Keratinocyte (primary cell): ENCODE data around the gene RAB11FIP4. TPM values are rescaled to one million over a fixed set of nuclear protein-coding genes. Genes with fewer than 3 reads are reported as not detected.

Experiments used
- DNase-seq: peaks from one replicate; pipeline ENCODE4 v3.0.0-alpha.2; 2011; ENCODE audit warnings: low read depth, missing footprints, low spot score
- FAIRE-seq: peaks from 2 replicates; lab custom pipeline; 2011; peaks lifted over from hg19 to GRCh38; lab: Jason Lieb, UNC
- H2AFZ ChIP-seq: 2 replicates; pipeline ENCODE4 v1.6.0; 2012; ENCODE audit warnings: low read length, control low read depth, inconsistent platforms; ENCODE audit not compliant: control insufficient read depth
- H3K27ac ChIP-seq: 2 replicates; pipeline ENCODE4 v1.5.1; 2011; ENCODE audit warnings: low read length; ENCODE audit not compliant: control insufficient read depth, insufficient read depth
- H3K27me3 ChIP-seq: 3 replicates; pipeline ENCODE4 v1.6.0; 2011; ENCODE audit warnings: low read length; ENCODE audit not compliant: control insufficient read depth, insufficient read depth; ENCODE audit errors: extremely low read depth
- H3K36me3 ChIP-seq, 2 experiments: 2 replicates in 1 of 2; 3 replicates in 1 of 2; pipeline ENCODE4 v1.5.1; 2011; ENCODE audit warnings: low read length in 2 of 2, mild to moderate bottlenecking in 1 of 2; ENCODE audit not compliant: control insufficient read depth in 2 of 2, insufficient read depth in 2 of 2; ENCODE audit errors: extremely low read depth in 1 of 2
- H3K4me1 ChIP-seq: 3 replicates; pipeline ENCODE4 v1.5.1; 2011; ENCODE audit warnings: low read length; ENCODE audit not compliant: control insufficient read depth, insufficient read depth; ENCODE audit errors: extremely low read depth
- H3K4me2 ChIP-seq: 3 replicates; pipeline ENCODE4 v1.6.0; 2011; ENCODE audit warnings: low read depth, low read length; ENCODE audit not compliant: control insufficient read depth, insufficient read depth; ENCODE audit errors: extremely low read depth
- H3K4me3 ChIP-seq, 3 experiments: fragments of 200-600 bp in 1 of 3; sonication (generic) in 1 of 3; 2 replicates in 2 of 3; 3 replicates in 1 of 3; pipeline ENCODE4 v1.5.1; 2011 to 2016; ENCODE audit warnings: low read length in 3 of 3, mild to moderate bottlenecking in 3 of 3, control low read depth in 2 of 3, inconsistent platforms in 1 of 3, low read depth in 1 of 3, mixed read lengths in 1 of 3, mixed run types in 1 of 3, moderate library complexity in 1 of 3; ENCODE audit not compliant: control insufficient read depth in 2 of 3, insufficient read depth in 2 of 3; ENCODE audit errors: extremely low read depth in 1 of 3
- H3K79me2 ChIP-seq: 2 replicates; pipeline ENCODE4 v1.6.0; 2012; ENCODE audit warnings: low read length; ENCODE audit not compliant: control insufficient read depth, insufficient read depth
- H3K9ac ChIP-seq: 3 replicates; pipeline ENCODE4 v1.6.0; 2011; ENCODE audit warnings: low read length; ENCODE audit not compliant: control insufficient read depth, insufficient read depth; ENCODE audit errors: extremely low read depth
- H3K9me1 ChIP-seq: 3 replicates; pipeline ENCODE4 v1.6.0; 2011; ENCODE audit warnings: low read length; ENCODE audit not compliant: control insufficient read depth, insufficient read depth; ENCODE audit errors: extremely low read depth
- H3K9me3 ChIP-seq: 2 replicates; pipeline ENCODE4 v1.5.1; 2012; ENCODE audit warnings: low read depth, low read length; ENCODE audit not compliant: control insufficient read depth
- H4K20me1 ChIP-seq: 3 replicates; pipeline ENCODE4 v1.6.0; 2011; ENCODE audit warnings: low read length; ENCODE audit not compliant: control insufficient read depth, insufficient read depth; ENCODE audit errors: extremely low read depth
- EZH2 ChIP-seq: IDR thresholded peaks from one replicate; pipeline ENCODE4 v1.6.1; 2012; ENCODE audit warnings: inconsistent platforms, mild to moderate bottlenecking, low read length, moderate library complexity
- dilution Hi-C: fragments of 300-500 bp; cut with MboI; formaldehyde crosslinking; loops from one replicate; pipeline ENCODE4 v1.7.0; 2020; ENCODE audit warnings: low sequenced_read_pairs; ENCODE audit not compliant: extremely low pct_ligation_motif_present
- polyA plus RNA-seq, 5 experiments: library from polyadenylated mRNA; depleted of rRNA in 3 of 5; stranded (reverse) in 3 of 5; stranded (forward) in 1 of 5; unstranded in 1 of 5; fragments of >200 nt; gene quantifications; 1 replicate in 1 of 5; 2 replicates in 3 of 5; 3 replicates in 1 of 5; pipeline versions ENCODE4 v1.2.1 to v1.2.3, GENCODE V29; 2011 to 2012; ENCODE audit warnings: missing spikeins in 2 of 5, low read depth in 1 of 5, low replicate concordance in 1 of 5
- TF ChIP-seq, protein P1 (sequence below), 3 experiments: IDR thresholded peaks in 1 of 3; conservative IDR thresholded peaks in 1 of 3; optimal IDR thresholded peaks in 1 of 3; 2 replicates in 2 of 3; 3 replicates in 1 of 3; pipeline versions ENCODE3 to v1.5.1; 2011; ENCODE audit warnings: low read length in 3 of 3, mild to moderate bottlenecking in 3 of 3, moderate library complexity in 2 of 3, control low read depth in 1 of 3, inconsistent platforms in 1 of 3; ENCODE audit not compliant: insufficient read depth in 2 of 3; ENCODE audit errors: extremely low read depth in 1 of 3

Gene RAB11FIP4
- polyA plus RNA-seq, 1 donor (not counting 4 experiments of a cell fraction or from before 2014, with no cell fraction given): 9.1 TPM

DNA sequence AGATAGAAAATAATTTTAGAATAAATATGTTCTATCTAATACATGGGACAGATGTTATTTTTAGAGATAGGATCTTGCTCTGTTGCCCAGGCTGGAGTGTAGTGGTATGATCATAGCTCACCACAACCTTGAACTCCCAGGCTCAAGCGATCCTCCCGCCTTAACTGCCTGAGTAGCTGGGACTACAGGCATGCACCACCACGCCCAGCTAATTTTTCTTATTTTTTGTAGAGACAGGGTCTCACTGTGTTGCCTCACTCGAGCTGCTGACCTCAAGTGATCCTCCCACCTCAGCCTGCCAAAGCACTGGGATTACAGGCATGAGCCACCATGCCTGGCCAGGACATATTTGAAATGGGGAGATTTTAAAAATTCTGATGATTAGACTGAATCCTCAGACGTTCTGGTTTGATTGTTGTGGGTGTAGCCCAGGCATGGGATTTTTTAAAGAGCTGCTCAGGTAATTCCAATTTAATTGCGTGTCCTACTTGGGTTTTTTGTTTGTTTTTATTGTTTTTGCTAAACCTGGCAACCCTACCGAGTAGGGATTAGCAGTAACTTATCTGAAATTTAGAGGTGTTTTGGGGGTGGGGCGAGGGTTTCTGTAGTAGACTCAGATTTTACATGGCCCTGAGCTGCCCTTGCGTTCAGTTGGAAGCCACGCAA, 142.9 kb downstream of the RAB11FIP4 start:
- dilution Hi-C loops: no loop called here
- H3K4me3 ChIP-seq: no peak overlapping the region
- no peak overlapping the region for H2AFZ ChIP-seq
- H3K36me3 ChIP-seq: peaks cover 6 to 16% of the 10 kb centered on the region in 2 experiments
- peaks cover 13% of the 10 kb centered on the region for H3K4me1 ChIP-seq
- H3K79me2 ChIP-seq: no peaks in the 10 kb centered on the region
- no peaks in the 10 kb centered on the region for H3K27me3 ChIP-seq
- H3K9me1 ChIP-seq: no peaks in the 10 kb centered on the region
- H3K9ac ChIP-seq: no peak overlapping the region
- peak overlapping the region; percentile 23 for H3K4me2 ChIP-seq
- FAIRE-seq (no peak), DNase-seq (no peak)
- H3K27ac ChIP-seq: peak overlapping the region; percentile 42
- H3K9me3 ChIP-seq: no peaks in the 10 kb centered on the region
- no peak for TF ChIP-seq EZH2
- TF ChIP-seq, protein P1, sequence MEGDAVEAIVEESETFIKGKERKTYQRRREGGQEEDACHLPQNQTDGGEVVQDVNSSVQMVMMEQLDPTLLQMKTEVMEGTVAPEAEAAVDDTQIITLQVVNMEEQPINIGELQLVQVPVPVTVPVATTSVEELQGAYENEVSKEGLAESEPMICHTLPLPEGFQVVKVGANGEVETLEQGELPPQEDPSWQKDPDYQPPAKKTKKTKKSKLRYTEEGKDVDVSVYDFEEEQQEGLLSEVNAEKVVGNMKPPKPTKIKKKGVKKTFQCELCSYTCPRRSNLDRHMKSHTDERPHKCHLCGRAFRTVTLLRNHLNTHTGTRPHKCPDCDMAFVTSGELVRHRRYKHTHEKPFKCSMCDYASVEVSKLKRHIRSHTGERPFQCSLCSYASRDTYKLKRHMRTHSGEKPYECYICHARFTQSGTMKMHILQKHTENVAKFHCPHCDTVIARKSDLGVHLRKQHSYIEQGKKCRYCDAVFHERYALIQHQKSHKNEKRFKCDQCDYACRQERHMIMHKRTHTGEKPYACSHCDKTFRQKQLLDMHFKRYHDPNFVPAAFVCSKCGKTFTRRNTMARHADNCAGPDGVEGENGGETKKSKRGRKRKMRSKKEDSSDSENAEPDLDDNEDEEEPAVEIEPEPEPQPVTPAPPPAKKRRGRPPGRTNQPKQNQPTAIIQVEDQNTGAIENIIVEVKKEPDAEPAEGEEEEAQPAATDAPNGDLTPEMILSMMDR (optimal IDR thresholded peaks at IDR 0.05 in 1 of 3, IDR thresholded peaks at IDR 0.05 in 1 of 3, conservative IDR thresholded peaks at IDR 0.05 in 1 of 3; ENCODE audit: extremely low read depth in 1 of 3, insufficient read depth in 2 of 3, low read length in 3 of 3): no peak
- no peaks in the 10 kb centered on the region for H4K20me1 ChIP-seq

DNA sequence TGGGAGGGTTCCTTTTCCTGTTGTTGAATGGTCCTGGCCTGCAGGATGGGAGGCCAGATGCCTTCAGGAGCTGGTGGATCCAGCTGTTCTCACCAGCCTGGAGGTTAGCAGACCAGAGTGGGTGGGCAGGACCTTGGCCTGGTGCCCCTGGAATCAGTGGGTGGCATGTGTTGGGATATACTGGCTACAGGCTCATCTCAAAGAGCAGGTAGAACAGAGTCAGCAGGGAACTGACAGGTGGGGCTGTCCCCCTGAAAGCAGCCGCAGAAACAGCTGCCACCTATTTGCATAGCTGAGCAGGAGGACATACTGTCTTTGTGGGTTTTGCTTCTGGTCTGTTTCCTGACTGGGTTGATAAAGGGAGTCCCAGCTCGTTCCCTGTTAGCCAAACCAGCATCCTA, 144.1 kb downstream of the RAB11FIP4 start:
- no peak for FAIRE-seq
- Histone ChIP-seq H3K4me2 (no peak overlapping the region), H3K79me2 (no peaks in the 10 kb centered on the region), H3K27ac (no peak overlapping the region), H3K27me3 (no peaks in the 10 kb centered on the region), H2AFZ (no peak overlapping the region), H3K9me3 (no peaks in the 10 kb centered on the region), H3K36me3 (peaks cover 3 to 7% of the 10 kb centered on the region in 2 experiments), H3K9ac (no peak overlapping the region), H3K4me3 (no peak overlapping the region), H3K9me1 (no peaks in the 10 kb centered on the region), H3K4me1 (peaks cover 13% of the 10 kb centered on the region), H4K20me1 (no peaks in the 10 kb centered on the region)
- dilution Hi-C loops: no loop called here
- TF ChIP-seq, protein P1 (optimal IDR thresholded peaks at IDR 0.05 in 1 of 3, IDR thresholded peaks at IDR 0.05 in 1 of 3, conservative IDR thresholded peaks at IDR 0.05 in 1 of 3; ENCODE audit: extremely low read depth in 1 of 3, insufficient read depth in 2 of 3, low read length in 3 of 3): no peak
- no peak for TF ChIP-seq EZH2
- DNase-seq: no peak
